IgD-negative memory B cell (primary cell): ENCODE results near the gene ZKSCAN5. TPM values are rescaled to one million over a fixed set of nuclear protein-coding genes. Genes with fewer than 3 reads are reported as not detected.
A peak's percentile ranks its signal among the peaks of the same experiment; 100 is the strongest.
"Not testable (repeated sequence)": the region's sequence is repeated elsewhere in the genome, so short reads cannot be mapped to it uniquely, and the experiment has no call there.

Experiments
- H3K27ac Mint-ChIP-seq, 3 donors: one replicate each; pipeline ENCODE4 v1.8.0; 2020 to 2022; ENCODE audit warnings: mild to moderate bottlenecking in 3 of 3, mixed read lengths in 3 of 3, moderate library complexity in 1 of 3
- H3K27me3 Mint-ChIP-seq: one replicate; pipeline ENCODE4 v1.8.0; 2021; ENCODE audit warnings: mixed read lengths
- H3K36me3 Mint-ChIP-seq: one replicate; pipeline ENCODE4 v1.8.0; 2020; ENCODE audit warnings: mild to moderate bottlenecking, mixed read lengths
- H3K4me1 Mint-ChIP-seq, 3 donors: one replicate each; pipeline ENCODE4 v1.8.0; 2020 to 2022; ENCODE audit warnings: mixed read lengths in 3 of 3, mild to moderate bottlenecking in 1 of 3
- H3K4me3 Mint-ChIP-seq, 4 donors: one replicate each; pipeline ENCODE4 v1.8.0; 2020 to 2022; ENCODE audit warnings: mild to moderate bottlenecking in 4 of 4, mixed read lengths in 4 of 4, moderate library complexity in 3 of 4
- H3K9me3 Mint-ChIP-seq, 3 donors: one replicate each; pipeline ENCODE4 v1.8.0; 2020 to 2021; ENCODE audit warnings: mixed read lengths in 3 of 3, mild to moderate bottlenecking in 1 of 3
- polyA plus RNA-seq: library from polyadenylated mRNA; unstranded; fragments of 300-500 nt; fragmentation: Illumina TruSeq; gene quantifications from one replicate; pipeline ENCODE4 v1.2.3, GENCODE V29; 2021

Gene ZKSCAN5
- polyA plus RNA-seq, 1 donor from 2014 or later: 5.4 TPM

- Mint-ChIP-seq H3K4me1 (peaks cover 21 to 32% (median 31%) of the 10 kb centered on the region in 3 donors), H3K27me3 (no peaks in the 10 kb centered on the region), H3K9me3 (peaks cover 0 to 4% (median 4%) of the 10 kb centered on the region in 3 donors), H3K4me3 (peak overlapping the region in 1 of 4 donors; percentile 98), H3K27ac (peak overlapping the region in 1 of 3 donors; percentile 6), H3K36me3 (peaks cover 6% of the 10 kb centered on the region)
Measured at GRCh38 chr7:99553039-99553438, 48.6 kb downstream of the ZKSCAN5 start.

GRCh38 chr7:99554939-99555338 is 50.5 kb downstream of the ZKSCAN5 start:
- Mint-ChIP-seq H3K27ac (peak overlapping the region in 1 of 3 donors; percentile 93), H3K4me1 (peaks cover 23 to 31% (median 31%) of the 10 kb centered on the region in 3 donors), H3K27me3 (no peaks in the 10 kb centered on the region), H3K9me3 (no peaks in the 10 kb centered on the region), H3K4me3 (peak overlapping the region in 2 of 4 donors; percentile 50 to 71), H3K36me3 (peaks cover 3% of the 10 kb centered on the region)

GRCh38 chr7:99557196-99557607 is 52.7 kb downstream of the ZKSCAN5 start:
- peaks cover 31 to 32% (median 32%) of the 10 kb centered on the region in 3 donors for H3K4me1 Mint-ChIP-seq
- H3K27me3 Mint-ChIP-seq: no peaks in the 10 kb centered on the region
- H3K36me3 Mint-ChIP-seq: peaks cover 3% of the 10 kb centered on the region
- no peaks in the 10 kb centered on the region for H3K9me3 Mint-ChIP-seq
- peak overlapping the region; percentile 88 to 100 (median 99) for H3K27ac Mint-ChIP-seq
- peak overlapping the region; percentile 93 to 99 (median 98) for H3K4me3 Mint-ChIP-seq

- peak overlapping the region; percentile 93 to 99 (median 98) for H3K4me3 Mint-ChIP-seq
- H3K36me3 Mint-ChIP-seq: peaks cover 3% of the 10 kb centered on the region
- H3K9me3 Mint-ChIP-seq: no peaks in the 10 kb centered on the region
- H3K4me1 Mint-ChIP-seq: peaks cover 28 to 35% (median 32%) of the 10 kb centered on the region in 3 donors
- H3K27me3 Mint-ChIP-seq: no peaks in the 10 kb centered on the region
- peak overlapping the region; percentile 88 to 100 (median 99) for H3K27ac Mint-ChIP-seq
Measured at GRCh38 chr7:99557940-99558305, 53.5 kb downstream of the ZKSCAN5 start.

- Mint-ChIP-seq H3K4me1 (peaks cover 26 to 35% (median 32%) of the 10 kb centered on the region in 3 donors), H3K4me3 (peak within 1 kb of the TSS; percentile 93 to 99 (median 98)), H3K9me3 (no peaks in the 10 kb centered on the region), H3K27me3 (no peaks in the 10 kb centered on the region), H3K27ac (peak within 1 kb of the TSS; percentile 88 to 100 (median 99)), H3K36me3 (peaks cover 4% of the 10 kb centered on the region)
Measured at GRCh38 chr7:99558306-99559174, 54.1 kb downstream of the ZKSCAN5 start, which contains the start of gene ZNF655. ZNF655 (plus strand) TSS chr7:99558642; CDS start chr7:99560560, 1,918 bp downstream.

- peak overlapping the region; percentile 93 to 99 (median 98) for H3K4me3 Mint-ChIP-seq
- no peaks in the 10 kb centered on the region for H3K9me3 Mint-ChIP-seq
- H3K27ac Mint-ChIP-seq: peak overlapping the region; percentile 88 to 100 (median 99)
- no peaks in the 10 kb centered on the region for H3K27me3 Mint-ChIP-seq
- peaks cover 27 to 35% (median 35%) of the 10 kb centered on the region in 3 donors for H3K4me1 Mint-ChIP-seq
- peaks cover 9% of the 10 kb centered on the region for H3K36me3 Mint-ChIP-seq
Measured at GRCh38 chr7:99559175-99559915, 54.9 kb downstream of the ZKSCAN5 start.

- Mint-ChIP-seq H3K27ac (peak overlapping the region; percentile 24 to 70 (median 53)), H3K9me3 (no peaks in the 10 kb centered on the region), H3K4me1 (peaks cover 23 to 32% (median 31%) of the 10 kb centered on the region in 3 donors), H3K27me3 (no peaks in the 10 kb centered on the region), H3K4me3 (peak overlapping the region in 2 of 4 donors; percentile 55 to 80), H3K36me3 (peaks cover 6% of the 10 kb centered on the region)
Measured at GRCh38 chr7:99560834-99561736, 56.6 kb downstream of the ZKSCAN5 start.

- Mint-ChIP-seq H3K36me3 (peaks cover 6% of the 10 kb centered on the region), H3K27me3 (no peaks in the 10 kb centered on the region), H3K9me3 (no peaks in the 10 kb centered on the region), H3K27ac (peak overlapping the region in 1 of 3 donors; percentile 70), H3K4me1 (peaks cover 19 to 32% (median 31%) of the 10 kb centered on the region in 3 donors), H3K4me3 (peak overlapping the region in 1 of 4 donors; percentile 80)
Measured at GRCh38 chr7:99561737-99562051, 57.2 kb downstream of the ZKSCAN5 start.

- H3K4me1 Mint-ChIP-seq: peaks cover 18 to 29% (median 28%) of the 10 kb centered on the region in 3 donors
- no peaks in the 10 kb centered on the region for H3K9me3 Mint-ChIP-seq
- H3K27me3 Mint-ChIP-seq: no peaks in the 10 kb centered on the region
- peak overlapping the region in 2 of 3 donors; percentile 53 to 70 for H3K27ac Mint-ChIP-seq
- H3K4me3 Mint-ChIP-seq: peak overlapping the region in 2 of 4 donors; percentile 41 to 80
- peaks cover 6% of the 10 kb centered on the region for H3K36me3 Mint-ChIP-seq
Measured at GRCh38 chr7:99562114-99562784, 57.8 kb downstream of the ZKSCAN5 start.

- Mint-ChIP-seq H3K27me3 (no peaks in the 10 kb centered on the region), H3K9me3 (no peaks in the 10 kb centered on the region), H3K4me1 (peaks cover 16 to 24% (median 23%) of the 10 kb centered on the region in 3 donors), H3K36me3 (peaks cover 6% of the 10 kb centered on the region), H3K4me3 (peak overlapping the region in 1 of 4 donors; percentile 80), H3K27ac (peak overlapping the region in 2 of 3 donors; percentile 53 to 70)
Measured at GRCh38 chr7:99562832-99563231, 58.4 kb downstream of the ZKSCAN5 start.

- H3K27me3 Mint-ChIP-seq: no peaks in the 10 kb centered on the region
- H3K27ac Mint-ChIP-seq: no peak overlapping the region
- peak overlapping the region in 2 of 4 donors; percentile 51 to 80 for H3K4me3 Mint-ChIP-seq
- peaks cover 6% of the 10 kb centered on the region for H3K36me3 Mint-ChIP-seq
- H3K4me1 Mint-ChIP-seq: peaks cover 13 to 20% (median 20%) of the 10 kb centered on the region in 3 donors
- H3K9me3 Mint-ChIP-seq: no peaks in the 10 kb centered on the region
Measured at GRCh38 chr7:99563650-99564049, 59.2 kb downstream of the ZKSCAN5 start.

- not testable (repeated sequence) for H3K9me3 Mint-ChIP-seq, H3K27ac Mint-ChIP-seq, H3K27me3 Mint-ChIP-seq, H3K4me3 Mint-ChIP-seq, H3K4me1 Mint-ChIP-seq, H3K36me3 Mint-ChIP-seq
Measured at GRCh38 chr7:99568770-99569169, 64.3 kb downstream of the ZKSCAN5 start.

- no peak overlapping the region for H3K4me3 Mint-ChIP-seq
- peak overlapping the region in 1 of 3 donors; percentile 48 for H3K27ac Mint-ChIP-seq
- H3K27me3 Mint-ChIP-seq: no peaks in the 10 kb centered on the region
- peaks cover 0 to 2% (median 0%) of the 10 kb centered on the region in 3 donors for H3K4me1 Mint-ChIP-seq
- H3K36me3 Mint-ChIP-seq: no peaks in the 10 kb centered on the region
- H3K9me3 Mint-ChIP-seq: no peaks in the 10 kb centered on the region
Measured at GRCh38 chr7:99571768-99572167, 67.3 kb downstream of the ZKSCAN5 start.

- Mint-ChIP-seq H3K36me3 (no peaks in the 10 kb centered on the region), H3K27me3 (no peaks in the 10 kb centered on the region), H3K9me3 (no peaks in the 10 kb centered on the region), H3K27ac (peak overlapping the region in 1 of 3 donors; percentile 2), H3K4me1 (peaks cover 1 to 8% (median 7%) of the 10 kb centered on the region in 3 donors), H3K4me3 (no peak overlapping the region)
Measured at GRCh38 chr7:99573257-99573656, 68.8 kb downstream of the ZKSCAN5 start.
